HFFc6 (cell line): ENCODE data around the gene TEKTIP1. TPM values are rescaled to one million over a fixed set of nuclear protein-coding genes. Genes with fewer than 3 reads are reported as not detected.

Experiments
- DNase-seq: peaks from one replicate; pipeline ENCODE4 v3.0.0-alpha.2; 2018
- H3K27ac Mint-ChIP-seq: 2 replicates; pipeline ENCODE4 v1.8.0; 2020; ENCODE audit warnings: mild to moderate bottlenecking, mixed read lengths
- H3K27me3 Mint-ChIP-seq: 2 replicates; pipeline ENCODE4 v1.8.0; 2021; ENCODE audit warnings: mild to moderate bottlenecking, moderate library complexity, mixed read lengths; ENCODE audit not compliant: insufficient read depth
- H3K36me3 Mint-ChIP-seq: 2 replicates; pipeline ENCODE4 v1.8.0; 2021; ENCODE audit warnings: low read depth, mixed read lengths
- H3K4me1 Mint-ChIP-seq: 2 replicates; pipeline ENCODE4 v1.8.0; 2020; ENCODE audit warnings: low read depth, mixed read lengths
- H3K4me3 Mint-ChIP-seq: 2 replicates; pipeline ENCODE4 v1.8.0; 2020; ENCODE audit warnings: mild to moderate bottlenecking, moderate library complexity, mixed read lengths
- H3K9me3 Mint-ChIP-seq: 2 replicates; pipeline ENCODE4 v1.8.0; 2020; ENCODE audit warnings: mild to moderate bottlenecking, mixed read lengths
- CTCF ChIP-seq: fragments of 200-600 bp; sonication (generic); IDR thresholded peaks from 2 replicates; pipeline ENCODE4 v1.5.0; 2021; ENCODE audit warnings: antibody characterized with exemption, mild to moderate bottlenecking
- total RNA-seq, 6 experiments: library from RNA; stranded (reverse); fragmentation: NEBNext Ultra II Directional; extraction: Animal tissue kit (Norgen Biotek cat#: 25700); gene quantifications; 2 replicates in 1 of 6; 3 replicates in 5 of 6; pipeline ENCODE4 v1.2.3, GENCODE V29; 2021

TEKTIP1 gene
- total RNA-seq, 6 experiments from 2014 or later: 0.25 to 0.51 (median 0.46) TPM; not detected in 1

GRCh38 chr19:3536429-3537100, 2.4 kb upstream of the TEKTIP1 start:
- Mint-ChIP-seq H3K36me3 (peaks cover 9% of the 10 kb centered on the region), H3K9me3 (no peaks in the 10 kb centered on the region), H3K4me3 (no peak overlapping the region), H3K27me3 (peaks cover 6% of the 10 kb centered on the region), H3K4me1 (no peaks in the 10 kb centered on the region), H3K27ac (no peak overlapping the region)
- no peak for DNase-seq
- no peak for TF ChIP-seq CTCF

- Mint-ChIP-seq H3K27me3 (peaks cover 6% of the 10 kb centered on the region), H3K4me1 (no peaks in the 10 kb centered on the region), H3K9me3 (no peaks in the 10 kb centered on the region), H3K36me3 (peaks cover 9% of the 10 kb centered on the region), H3K4me3 (no peak overlapping the region), H3K27ac (peak overlapping the region; percentile 28; the same call in 1 of the 2 replicates)
- DNase-seq: no peak
- TF ChIP-seq CTCF: no peak
These were observed 1.9 kb upstream of the TEKTIP1 start for GRCh38 chr19:3537101-3537437.

GRCh38 chr19:3537438-3538240, 1.3 kb upstream of the TEKTIP1 start:
- no peak for DNase-seq
- peak overlapping the region; percentile 28 for H3K27ac Mint-ChIP-seq
- no peak overlapping the region for H3K4me3 Mint-ChIP-seq
- H3K9me3 Mint-ChIP-seq: no peaks in the 10 kb centered on the region
- no peak for TF ChIP-seq CTCF
- peaks cover 6% of the 10 kb centered on the region for H3K27me3 Mint-ChIP-seq
- H3K4me1 Mint-ChIP-seq: no peaks in the 10 kb centered on the region
- H3K36me3 Mint-ChIP-seq: peaks cover 9% of the 10 kb centered on the region

- Mint-ChIP-seq H3K27ac (no peak overlapping the region; the same call in 1 of the 2 replicates), H3K9me3 (no peaks in the 10 kb centered on the region), H3K36me3 (peaks cover 9% of the 10 kb centered on the region), H3K4me1 (no peaks in the 10 kb centered on the region), H3K27me3 (peaks cover 6% of the 10 kb centered on the region), H3K4me3 (no peak overlapping the region)
- no peak for TF ChIP-seq CTCF
- no peak for DNase-seq
These were observed 580 bp upstream of the TEKTIP1 start for GRCh38 chr19:3538258-3538929.

GRCh38 chr19:3539756-3540118, 763 bp downstream of the TEKTIP1 start:
- H3K36me3 Mint-ChIP-seq: peaks cover 9% of the 10 kb centered on the region
- TF ChIP-seq CTCF: no peak
- no peaks in the 10 kb centered on the region for H3K9me3 Mint-ChIP-seq
- no peaks in the 10 kb centered on the region for H3K4me1 Mint-ChIP-seq
- no peak for DNase-seq
- peaks cover 6% of the 10 kb centered on the region for H3K27me3 Mint-ChIP-seq
- no peak overlapping the region; the same call in 1 of the 2 replicates for H3K27ac Mint-ChIP-seq
- no peak overlapping the region; the same call in 1 of the 2 replicates for H3K4me3 Mint-ChIP-seq
